GM13977 (cell line): Measurements from ENCODE around the gene FUT4.

Experiments used
- DNase-seq: peaks from one replicate; pipeline ENCODE4 v3.0.0; 2012; ENCODE audit warnings: low spot score
- CTCF ChIP-seq: IDR thresholded peaks from 2 replicates; pipeline ENCODE4 v1.5.1; 2012; ENCODE audit warnings: mild to moderate bottlenecking, control low read depth; ENCODE audit not compliant: insufficient read depth; ENCODE audit errors: extremely low read depth, missing control alignments
- in situ Hi-C: fragments of 300-500 bp; cut with MboI; formaldehyde crosslinking; loops from one replicate; pipeline ENCODE4 v1.12.0; 2022; ENCODE audit warnings: low sequenced_read_pairs, low pct_unique_long_range_greater_than_20kb, mixed read lengths, inconsistent platforms; ENCODE audit not compliant: unreplicated experiment

FUT4 gene

GRCh38 chr11:94583866-94584500 is 40.3 kb downstream of the FUT4 start:
- no peak for TF ChIP-seq CTCF
- in situ Hi-C loops: no loop called here
- no peak for DNase-seq

- DNase-seq: no peak
- in situ Hi-C loops: no loop called here
- TF ChIP-seq CTCF: no peak
Measured at GRCh38 chr11:94584978-94585377, 41.3 kb downstream of the FUT4 start.

- DNase-seq: no peak
- in situ Hi-C loops: no loop called here
- TF ChIP-seq CTCF: no peak
Measured at GRCh38 chr11:94585399-94585798, 41.7 kb downstream of the FUT4 start.

GRCh38 chr11:94586546-94586945 is 42.8 kb downstream of the FUT4 start:
- TF ChIP-seq CTCF: no peak
- DNase-seq: no peak
- in situ Hi-C loops: no loop called here

GRCh38 chr11:94586978-94587377 is 43.3 kb downstream of the FUT4 start:
- no peak for TF ChIP-seq CTCF
- in situ Hi-C loops: no loop called here
- no peak for DNase-seq

- in situ Hi-C loops: no loop called here
- DNase-seq: no peak
- no peak for TF ChIP-seq CTCF
Measured at GRCh38 chr11:94588366-94588942, 44.7 kb downstream of the FUT4 start.
